ENCODE data around the gene CLEC2B.

Gene CLEC2B

GRCh38 chr12:9902539-9903228 lies 33.5 kb upstream of the CLEC2B start:
- TF ChIP-seq, protein P1, sequence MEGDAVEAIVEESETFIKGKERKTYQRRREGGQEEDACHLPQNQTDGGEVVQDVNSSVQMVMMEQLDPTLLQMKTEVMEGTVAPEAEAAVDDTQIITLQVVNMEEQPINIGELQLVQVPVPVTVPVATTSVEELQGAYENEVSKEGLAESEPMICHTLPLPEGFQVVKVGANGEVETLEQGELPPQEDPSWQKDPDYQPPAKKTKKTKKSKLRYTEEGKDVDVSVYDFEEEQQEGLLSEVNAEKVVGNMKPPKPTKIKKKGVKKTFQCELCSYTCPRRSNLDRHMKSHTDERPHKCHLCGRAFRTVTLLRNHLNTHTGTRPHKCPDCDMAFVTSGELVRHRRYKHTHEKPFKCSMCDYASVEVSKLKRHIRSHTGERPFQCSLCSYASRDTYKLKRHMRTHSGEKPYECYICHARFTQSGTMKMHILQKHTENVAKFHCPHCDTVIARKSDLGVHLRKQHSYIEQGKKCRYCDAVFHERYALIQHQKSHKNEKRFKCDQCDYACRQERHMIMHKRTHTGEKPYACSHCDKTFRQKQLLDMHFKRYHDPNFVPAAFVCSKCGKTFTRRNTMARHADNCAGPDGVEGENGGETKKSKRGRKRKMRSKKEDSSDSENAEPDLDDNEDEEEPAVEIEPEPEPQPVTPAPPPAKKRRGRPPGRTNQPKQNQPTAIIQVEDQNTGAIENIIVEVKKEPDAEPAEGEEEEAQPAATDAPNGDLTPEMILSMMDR (IDR thresholded peaks at IDR 0.05; ENCODE audit: low read depth, low read length), result no peak
- DNase-seq (ENCODE audit: extremely low read depth, low read depth), result no peak

GRCh38 chr12:9900930-9901329 lies 31.8 kb upstream of the CLEC2B start:
- no peak for DNase-seq (ENCODE audit: extremely low read depth, low read depth)
- TF ChIP-seq, protein P1 (IDR thresholded peaks at IDR 0.05; ENCODE audit: low read depth, low read length), result no peak

DNA sequence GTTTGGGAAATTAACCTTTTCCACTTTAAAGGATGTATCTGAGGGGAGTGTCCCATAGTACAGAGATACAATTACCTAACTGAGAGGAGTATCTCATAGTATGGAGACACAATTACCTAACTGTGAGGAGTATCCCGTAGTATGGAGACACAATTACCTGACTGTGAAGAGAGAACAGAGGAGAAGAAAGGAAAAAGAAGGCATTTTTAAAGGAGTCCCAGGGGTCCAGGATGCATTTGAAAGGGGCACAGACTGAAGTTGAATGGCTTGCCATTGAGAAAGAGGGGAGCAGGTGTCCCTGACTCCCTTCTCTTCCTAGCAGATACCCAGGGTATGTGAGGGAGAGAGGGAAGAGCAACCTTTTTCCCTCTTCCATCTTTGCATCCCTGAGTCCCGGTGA lies 30.1 kb upstream of the CLEC2B start:
- no peak for DNase-seq (ENCODE audit: extremely low read depth, low read depth)

GRCh38 chr12:9897535-9897934 lies 28.4 kb upstream of the CLEC2B start:
- DNase-seq (ENCODE audit: extremely low read depth, low read depth), result no peak
- TF ChIP-seq, protein P1 (IDR thresholded peaks at IDR 0.05; ENCODE audit: low read depth, low read length), result no peak

More for the DNA sequence above, 30.1 kb upstream of the CLEC2B start:
- TF ChIP-seq, protein P1 (IDR thresholded peaks at IDR 0.05; ENCODE audit: low read depth, low read length), result no peak

DNA sequence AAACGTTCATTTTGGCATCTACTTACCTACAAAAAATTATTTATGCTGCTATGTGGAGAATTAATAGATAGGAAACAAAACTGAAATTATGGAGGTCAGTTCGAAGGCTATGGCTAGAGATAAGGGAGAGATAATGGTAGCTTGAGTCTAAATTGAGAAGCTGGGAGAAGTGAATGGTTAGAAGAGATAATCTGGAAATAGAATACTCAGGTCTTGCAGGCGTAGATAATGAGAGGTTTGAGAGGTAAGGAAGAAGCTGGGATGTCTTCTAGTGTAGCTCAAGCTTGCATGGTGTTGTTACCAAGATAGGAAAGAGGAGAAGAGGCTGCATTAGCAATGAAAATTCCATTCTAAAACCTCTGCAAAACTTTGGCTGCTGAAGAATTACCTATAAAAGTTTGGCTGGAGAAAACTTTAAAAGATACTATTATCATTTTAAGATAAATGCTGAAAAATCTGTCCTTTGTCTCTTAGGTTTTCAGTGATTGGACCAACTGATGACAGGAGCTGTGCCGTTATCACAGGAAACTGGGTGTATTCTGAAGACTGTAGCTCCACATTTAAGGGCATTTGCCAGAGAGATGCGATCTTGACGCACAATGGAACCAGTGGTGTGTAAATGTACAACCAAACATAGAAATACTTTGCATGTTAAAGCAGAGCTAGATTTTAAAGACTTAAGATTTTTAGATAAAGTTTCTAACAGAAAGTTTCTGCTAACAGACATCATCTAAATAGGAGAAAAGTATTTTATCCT lies 26.2 kb upstream of the CLEC2B start:
- DNase-seq (ENCODE audit: extremely low read depth, low read depth), result no peak

DNA sequence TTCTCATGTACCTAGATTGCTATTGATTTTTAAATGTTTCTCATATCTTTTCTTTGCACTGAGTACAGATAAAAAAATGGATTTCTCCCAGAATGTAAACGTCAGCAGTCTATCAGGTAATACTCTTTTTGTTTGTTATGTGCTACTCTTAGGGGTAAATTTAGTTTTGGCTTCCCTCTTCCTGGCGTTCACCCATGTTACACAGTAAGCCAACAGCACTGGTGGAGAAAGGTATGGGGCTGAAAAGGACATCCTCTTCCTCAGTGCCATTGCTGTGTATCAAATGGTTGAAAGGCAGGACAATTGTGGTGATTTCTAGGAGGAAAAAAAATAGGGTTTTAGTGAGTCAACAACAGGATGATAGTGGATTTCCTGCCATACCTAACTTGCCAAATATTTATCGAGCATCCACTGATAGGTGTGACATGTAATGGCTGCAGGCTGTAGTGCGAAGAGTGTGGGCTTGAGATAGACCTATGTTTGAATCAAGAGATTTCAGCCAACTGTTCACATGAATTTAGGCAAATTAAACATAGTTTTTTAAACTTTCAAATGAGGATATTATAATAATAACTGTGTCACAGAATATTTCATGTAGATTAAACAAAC lies 19.6 kb upstream of the CLEC2B start:
- TF ChIP-seq, protein P1 (IDR thresholded peaks at IDR 0.05; ENCODE audit: low read depth, low read length), result no peak
- DNase-seq (ENCODE audit: extremely low read depth, low read depth), result no peak

More for the DNA sequence above, 26.2 kb upstream of the CLEC2B start:
- TF ChIP-seq, protein P1 (IDR thresholded peaks at IDR 0.05; ENCODE audit: low read depth, low read length), result no peak

- no peak for DNase-seq (ENCODE audit: extremely low read depth, low read depth)
- TF ChIP-seq, protein P1 (IDR thresholded peaks at IDR 0.05; ENCODE audit: low read depth, low read length), result no peak
Measured at GRCh38 chr12:9883175-9883574, 14.0 kb upstream of the CLEC2B start.

Data from AG09319 (cell line).